Smooth muscle cell (in vitro differentiated cells): ENCODE data around the gene ZNF106. TPM values are rescaled to one million over a fixed set of nuclear protein-coding genes. Genes with fewer than 3 reads are reported as not detected.

Experiments
- DNase-seq: peaks from one replicate; lab custom pipeline; 2025; ENCODE audit not compliant: unreplicated experiment; lab: John Stamatoyannopoulos, UW
- H2AFZ ChIP-seq: fragments of 200-600 bp; sonication (generic); 2 replicates; pipeline ENCODE4 v1.6.0; 2016; ENCODE audit warnings: antibody characterized with exemption, low read depth, mild to moderate bottlenecking
- H3F3A ChIP-seq: fragments of 200-600 bp; sonication (generic); 2 replicates; pipeline ENCODE4 v1.6.0; 2017; ENCODE audit warnings: antibody characterized with exemption, low read depth
- H3K27ac ChIP-seq: fragments of 200-600 bp; sonication (generic); 2 replicates; pipeline ENCODE4 v1.5.1; 2016; ENCODE audit warnings: low read depth, mild to moderate bottlenecking
- H3K27me3 ChIP-seq: fragments of 200-600 bp; sonication (generic); 2 replicates; pipeline ENCODE4 v1.6.1; 2016; ENCODE audit warnings: low read depth, mild to moderate bottlenecking
- H3K36me3 ChIP-seq: fragments of 200-600 bp; sonication (generic); 2 replicates; pipeline ENCODE4 v1.5.1; 2016; ENCODE audit warnings: low read depth
- H3K4me1 ChIP-seq: fragments of 200-600 bp; sonication (generic); 2 replicates; pipeline ENCODE4 v1.5.1; 2016; ENCODE audit warnings: low read depth
- H3K4me2 ChIP-seq: fragments of 200-600 bp; sonication (generic); 2 replicates; pipeline ENCODE4 v1.6.0; 2016; ENCODE audit warnings: mild to moderate bottlenecking
- H3K4me3 ChIP-seq: fragments of 200-600 bp; sonication (generic); 2 replicates; pipeline ENCODE4 v1.5.1; 2016; ENCODE audit warnings: mild to moderate bottlenecking
- H3K79me2 ChIP-seq: fragments of 200-600 bp; sonication (generic); 2 replicates; pipeline ENCODE4 v1.6.0; 2016; ENCODE audit warnings: low read depth, mild to moderate bottlenecking
- H3K9ac ChIP-seq: fragments of 200-600 bp; sonication (generic); 2 replicates; pipeline ENCODE4 v1.6.0; 2016; ENCODE audit warnings: low read depth
- H3K9me3 ChIP-seq: fragments of 200-600 bp; sonication (generic); replicated peaks from 2 replicates; pipeline ENCODE4 v1.5.1; 2016; ENCODE audit warnings: low read depth
- H4K20me1 ChIP-seq: fragments of 200-600 bp; sonication (generic); 2 replicates; pipeline ENCODE4 v1.6.0; 2016; ENCODE audit warnings: low read depth
- CTCF ChIP-seq: fragments of 200-600 bp; sonication (generic); IDR thresholded peaks from 2 replicates; pipeline ENCODE4 v1.5.1; 2017; ENCODE audit warnings: borderline replicate concordance, mild to moderate bottlenecking, antibody characterized with exemption; ENCODE audit not compliant: insufficient read depth, poor library complexity, severe bottlenecking
- whole genome bisulfite sequencing: methylation state at CpG from one replicate; pipeline ENCODE4 v1.1.7; 2016; ENCODE audit warnings: low lambda C conversion rate; 5-methylcytosine and 5-hydroxymethylcytosine counted together
- polyA plus RNA-seq: library from polyadenylated mRNA; unstranded; fragments of >200 nt; fragmentation: Nextera tagmentation; extraction: Ambion mirVana; gene quantifications from 2 replicates; pipeline ENCODE4 v1.2.1, GENCODE V29; 2016
- total RNA-seq: library from RNA; depleted of rRNA; stranded (reverse); fragments of >200 nt; gene quantifications from 2 replicates; pipeline ENCODE4 v1.2.3, GENCODE V29; 2014

ZNF106 gene
- total and polyA plus RNA-seq, 2 experiments from 2014 or later: 24.5 to 27.2 TPM

DNA sequence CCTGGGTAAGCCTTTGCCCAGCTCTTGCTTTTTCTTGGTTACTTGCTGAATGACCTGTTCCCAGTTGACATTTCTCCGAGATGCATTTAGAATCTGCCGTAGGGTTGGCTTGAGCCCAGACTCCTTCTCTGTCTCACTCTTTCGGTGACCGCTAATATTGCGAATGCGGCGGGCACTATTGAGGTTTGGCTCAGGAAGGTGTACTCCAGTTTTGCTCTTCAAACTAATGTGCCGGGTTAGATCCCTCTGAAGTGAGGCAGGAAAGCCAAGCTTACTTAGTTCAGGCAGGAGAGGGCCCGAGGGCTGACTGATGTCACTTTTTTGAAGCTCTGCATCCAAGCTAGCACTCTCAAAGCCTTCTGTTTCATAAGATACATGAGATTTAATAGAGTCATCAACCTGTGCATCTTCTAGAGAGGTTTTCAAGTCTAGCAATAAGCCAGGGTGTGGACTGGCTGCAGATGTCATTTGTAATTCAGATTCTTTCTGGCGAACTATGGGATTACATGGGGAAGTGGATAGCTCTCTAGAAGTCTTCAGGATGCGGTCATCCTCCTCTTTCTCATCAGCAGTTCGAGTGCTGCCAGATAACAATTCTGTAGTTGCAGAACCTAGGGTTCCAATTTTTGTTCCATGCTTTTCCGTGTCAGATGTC is 41.0 kb downstream of the ZNF106 start:
- H3K36me3 ChIP-seq: peaks cover 14% of the 10 kb centered on the region

GRCh38 chr15:42448281-42448680 is 42.7 kb downstream of the ZNF106 start:
- no peak overlapping the region for H3K4me3 ChIP-seq
- WGBS: 97% methylated on average over 6 of the region's 6 CpGs
- no peak for TF ChIP-seq CTCF
- H3K4me2 ChIP-seq: no peak overlapping the region
- H3K4me1 ChIP-seq: no peaks in the 10 kb centered on the region
- no peak overlapping the region for H3K27ac ChIP-seq
- no peaks in the 10 kb centered on the region for H3F3A ChIP-seq
- no peak overlapping the region for H3K9ac ChIP-seq
- no peaks in the 10 kb centered on the region for H3K9me3 ChIP-seq
- peaks cover 14% of the 10 kb centered on the region for H3K36me3 ChIP-seq
- DNase-seq: no peak
- no peaks in the 10 kb centered on the region for H4K20me1 ChIP-seq
- H3K27me3 ChIP-seq: no peaks in the 10 kb centered on the region
- H3K79me2 ChIP-seq: no peaks in the 10 kb centered on the region
- H2AFZ ChIP-seq: no peak overlapping the region

More for the DNA sequence above, 41.0 kb downstream of the ZNF106 start:
- H3F3A ChIP-seq: no peaks in the 10 kb centered on the region
- no peaks in the 10 kb centered on the region for H3K4me1 ChIP-seq
- H3K9ac ChIP-seq: no peak overlapping the region
- WGBS: 96% methylated on average over 13 of the region's 13 CpGs
- DNase-seq: no peak
- no peak overlapping the region for H3K4me3 ChIP-seq
- no peaks in the 10 kb centered on the region for H3K9me3 ChIP-seq
- H3K27ac ChIP-seq: no peak overlapping the region
- H2AFZ ChIP-seq: no peak overlapping the region
- no peaks in the 10 kb centered on the region for H3K27me3 ChIP-seq
- H4K20me1 ChIP-seq: no peaks in the 10 kb centered on the region
- TF ChIP-seq CTCF: no peak
- H3K4me2 ChIP-seq: no peak overlapping the region
- no peaks in the 10 kb centered on the region for H3K79me2 ChIP-seq

- Histone ChIP-seq H3F3A (no peaks in the 10 kb centered on the region), H4K20me1 (no peaks in the 10 kb centered on the region), H3K9ac (no peak overlapping the region), H3K79me2 (no peaks in the 10 kb centered on the region), H3K27me3 (no peaks in the 10 kb centered on the region), H3K4me2 (no peak overlapping the region), H3K4me1 (no peaks in the 10 kb centered on the region), H3K27ac (no peak overlapping the region), H2AFZ (no peak overlapping the region), H3K36me3 (peaks cover 14% of the 10 kb centered on the region), H3K4me3 (no peak overlapping the region), H3K9me3 (no peaks in the 10 kb centered on the region)
- 96% methylated on average over 2 of the region's 2 CpGs for WGBS
- TF ChIP-seq CTCF: no peak
- no peak for DNase-seq
These were observed 43.3 kb downstream of the ZNF106 start for GRCh38 chr15:42447599-42447998.

- no peak overlapping the region for H3K4me3 ChIP-seq
- H3K9me3 ChIP-seq: no peaks in the 10 kb centered on the region
- no peak overlapping the region for H3K9ac ChIP-seq
- H3K27me3 ChIP-seq: no peaks in the 10 kb centered on the region
- no peaks in the 10 kb centered on the region for H4K20me1 ChIP-seq
- TF ChIP-seq CTCF: no peak
- H3F3A ChIP-seq: no peaks in the 10 kb centered on the region
- no peaks in the 10 kb centered on the region for H3K79me2 ChIP-seq
- no peak overlapping the region for H3K4me2 ChIP-seq
- H2AFZ ChIP-seq: no peak overlapping the region
- no peak overlapping the region for H3K27ac ChIP-seq
- DNase-seq: no peak
- H3K36me3 ChIP-seq: peaks cover 12% of the 10 kb centered on the region
- no peaks in the 10 kb centered on the region for H3K4me1 ChIP-seq
These were observed 45.4 kb downstream of the ZNF106 start for GRCh38 chr15:42445551-42445950.
